ENCODE results near the gene LRRC47.
"Not testable (repeated sequence)": the region's sequence is repeated elsewhere in the genome, so short reads cannot be mapped to it uniquely, and the experiment has no call there.

- TF ChIP-seq, protein P1, sequence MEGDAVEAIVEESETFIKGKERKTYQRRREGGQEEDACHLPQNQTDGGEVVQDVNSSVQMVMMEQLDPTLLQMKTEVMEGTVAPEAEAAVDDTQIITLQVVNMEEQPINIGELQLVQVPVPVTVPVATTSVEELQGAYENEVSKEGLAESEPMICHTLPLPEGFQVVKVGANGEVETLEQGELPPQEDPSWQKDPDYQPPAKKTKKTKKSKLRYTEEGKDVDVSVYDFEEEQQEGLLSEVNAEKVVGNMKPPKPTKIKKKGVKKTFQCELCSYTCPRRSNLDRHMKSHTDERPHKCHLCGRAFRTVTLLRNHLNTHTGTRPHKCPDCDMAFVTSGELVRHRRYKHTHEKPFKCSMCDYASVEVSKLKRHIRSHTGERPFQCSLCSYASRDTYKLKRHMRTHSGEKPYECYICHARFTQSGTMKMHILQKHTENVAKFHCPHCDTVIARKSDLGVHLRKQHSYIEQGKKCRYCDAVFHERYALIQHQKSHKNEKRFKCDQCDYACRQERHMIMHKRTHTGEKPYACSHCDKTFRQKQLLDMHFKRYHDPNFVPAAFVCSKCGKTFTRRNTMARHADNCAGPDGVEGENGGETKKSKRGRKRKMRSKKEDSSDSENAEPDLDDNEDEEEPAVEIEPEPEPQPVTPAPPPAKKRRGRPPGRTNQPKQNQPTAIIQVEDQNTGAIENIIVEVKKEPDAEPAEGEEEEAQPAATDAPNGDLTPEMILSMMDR (IDR thresholded peaks at IDR 0.05): not testable (repeated sequence)
- not testable (repeated sequence) for TF ChIP-seq POLR2A, EP300 (IDR thresholded peaks at IDR 0.05)
These were observed 14.0 kb upstream of the LRRC47 start for GRCh38 chr1:3810149-3810761.
